Activated CD8-positive, alpha-beta T cell treated with anti-CD3 and anti-CD28 coated beads for 36 hours (primary cell): ENCODE measurements around the gene INPP5F. TPM values are rescaled to one million over a fixed set of nuclear protein-coding genes. Genes with fewer than 3 reads are reported as not detected.

Source experiments
- ATAC-seq: fragments of 200-7000 bp; cut with Tn5 transposase; one replicate; pipeline ENCODE4 v1.10.0; 2021; ENCODE audit warnings: mild to moderate bottlenecking, moderate library complexity
- CTCF ChIA-PET: fragments of 350-600 bp; sonication (Branson Sonifier 250); formaldehyde crosslinking; loops from one replicate; lab custom pipeline; 2021; ENCODE audit warnings: antibody characterized with exemption; lab: Charles Lee
- POLR2A ChIA-PET: fragments of 350-600 bp; sonication (Branson Sonifier 250); formaldehyde crosslinking; loops from one replicate; lab custom pipeline; 2021; ENCODE audit warnings: antibody characterized with exemption; lab: Charles Lee
- DNase-seq: peaks from one replicate; pipeline ENCODE4 v3.0.0-alpha.2; 2020
- H3K27ac Mint-ChIP-seq: one replicate; pipeline ENCODE4 v1.8.0; 2021; ENCODE audit warnings: mild to moderate bottlenecking, mixed read lengths
- H3K27me3 Mint-ChIP-seq: one replicate; pipeline ENCODE4 v1.8.0; 2021; ENCODE audit warnings: mixed read lengths
- H3K36me3 Mint-ChIP-seq: one replicate; pipeline ENCODE4 v1.8.0; 2021; ENCODE audit warnings: low read depth, mixed read lengths
- H3K4me1 Mint-ChIP-seq: one replicate; pipeline ENCODE4 v1.8.0; 2021; ENCODE audit warnings: low read depth, mixed read lengths
- H3K4me3 Mint-ChIP-seq: one replicate; pipeline ENCODE4 v1.8.0; 2021; ENCODE audit warnings: mild to moderate bottlenecking, moderate library complexity, mixed read lengths
- H3K9me3 Mint-ChIP-seq: one replicate; pipeline ENCODE4 v1.8.0; 2021; ENCODE audit warnings: mixed read lengths
- CTCF ChIP-seq: fragments of 200-600 bp; IDR thresholded peaks from one replicate; pipeline ENCODE4 v1.8.0; 2022; ENCODE audit warnings: antibody characterized with exemption, mild to moderate bottlenecking
- intact Hi-C: fragments of 100-400 bp; cut with micrococcal nuclease; formaldehyde crosslinking; loops from one replicate; pipeline ENCODE4 v1.10.0; 2022
- total RNA-seq, 2 experiments: library from RNA; stranded (reverse); gene quantifications; one replicate each; pipeline ENCODE4 v1.2.3, GENCODE V29; 2021

Gene INPP5F
- total RNA-seq, 2 experiments from 2014 or later, result 10.7 TPM

- POLR2A ChIA-PET, result no interaction called here
Measured at GRCh38 chr10:119806334-119807130, 80.7 kb downstream of the INPP5F start.

GRCh38 chr10:119807960-119808697 lies 82.3 kb downstream of the INPP5F start:
- Mint-ChIP-seq H3K9me3 (no peaks in the 10 kb centered on the region), H3K36me3 (peaks cover 13% of the 10 kb centered on the region), H3K4me1 (peaks cover 3% of the 10 kb centered on the region), H3K4me3 (no peak overlapping the region), H3K27ac (peak overlapping the region; percentile 3), H3K27me3 (no peaks in the 10 kb centered on the region)
- ATAC-seq (peak; percentile 58), DNase-seq (peak; percentile 12)
- TF ChIP-seq CTCF, result no peak
- intact Hi-C loops, result no loop called here
- ChIA-PET POLR2A (no interaction called here), CTCF (interaction anchor here (2.3 to 5.1 kb wide), 2 partner anchors 57 to 122 kb away, joined by 12 to 19 read pairs; no protein-coding TSS in a partner anchor)

More at GRCh38 chr10:119806334-119807130, 80.7 kb downstream of the INPP5F start:
- intact Hi-C loops, result no loop called here
- Mint-ChIP-seq H3K4me3 (no peak overlapping the region), H3K4me1 (peaks cover 6% of the 10 kb centered on the region), H3K27ac (no peak overlapping the region), H3K27me3 (no peaks in the 10 kb centered on the region), H3K9me3 (no peaks in the 10 kb centered on the region), H3K36me3 (peaks cover 13% of the 10 kb centered on the region)
- DNase-seq (no peak), ATAC-seq (no peak)
- CTCF ChIA-PET, result interaction anchor here (0.9 to 2.3 kb wide), 2 partner anchors 120 kb away, joined by 4 to 12 read pairs; no protein-coding TSS in a partner anchor
- no peak for TF ChIP-seq CTCF

GRCh38 chr10:119811122-119811521 lies 85.3 kb downstream of the INPP5F start:
- no peak for TF ChIP-seq CTCF
- no peak overlapping the region for H3K4me3 Mint-ChIP-seq
- H3K27ac Mint-ChIP-seq, result no peak overlapping the region
- peaks cover 11% of the 10 kb centered on the region for H3K36me3 Mint-ChIP-seq
- intact Hi-C loops, result no loop called here
- H3K4me1 Mint-ChIP-seq, result peaks cover 3% of the 10 kb centered on the region
- no peaks in the 10 kb centered on the region for H3K9me3 Mint-ChIP-seq
- ATAC-seq, result no peak
- no peaks in the 10 kb centered on the region for H3K27me3 Mint-ChIP-seq
- DNase-seq, result no peak
- POLR2A ChIA-PET, result interaction anchor here (0.9 kb wide), 1 partner anchor 12 kb away, joined by 3 read pairs; no protein-coding TSS in a partner anchor
- CTCF ChIA-PET, result interaction anchor here (1.1 to 5.1 kb wide), 3 partner anchors 49 to 66 kb away, joined by 3 to 19 read pairs (median 4); no protein-coding TSS in a partner anchor

GRCh38 chr10:119812684-119813083 lies 86.8 kb downstream of the INPP5F start:
- POLR2A ChIA-PET, result no interaction called here
- intact Hi-C loops, result no loop called here
- Mint-ChIP-seq H3K27ac (no peak overlapping the region), H3K27me3 (no peaks in the 10 kb centered on the region), H3K4me3 (no peak overlapping the region), H3K36me3 (peaks cover 11% of the 10 kb centered on the region), H3K9me3 (no peaks in the 10 kb centered on the region), H3K4me1 (peaks cover 3% of the 10 kb centered on the region)
- no peak for TF ChIP-seq CTCF
- CTCF ChIA-PET, result interaction anchor here (1.4 kb wide), 1 partner anchor 67 kb away, joined by 4 read pairs; no protein-coding TSS in a partner anchor
- no peak for DNase-seq
- ATAC-seq, result no peak
